Activated CD4-positive, CD25-positive, alpha-beta regulatory T cell treated with anti-CD3 and anti-CD28 coated beads, Interleukin-2, amount 50 U/mL, for 16 hours (primary cell): ENCODE data around the gene RIMS1.
"Not testable (repeated sequence)": the region's sequence is repeated elsewhere in the genome, so short reads cannot be mapped to it uniquely, and the experiment has no call there.

Experiments
- DNase-seq: peaks from one replicate; pipeline ENCODE4 v3.0.0-alpha.2; 2020; ENCODE audit warnings: low read depth, low spot score

The RIMS1 gene

GRCh38 chr6:72335203-72335602 is 448.9 kb downstream of the RIMS1 start:
- not testable (repeated sequence) for DNase-seq

GRCh38 chr6:72348926-72349325 is 462.6 kb downstream of the RIMS1 start:
- no peak for DNase-seq

- no peak for DNase-seq
Measured at GRCh38 chr6:72350296-72350881, 464.0 kb downstream of the RIMS1 start.

- no peak for DNase-seq
Measured at GRCh38 chr6:72363844-72364740, 477.7 kb downstream of the RIMS1 start.

- DNase-seq = no peak
Measured at GRCh38 chr6:72365773-72366172, 479.4 kb downstream of the RIMS1 start.

GRCh38 chr6:72367439-72367838 is 481.1 kb downstream of the RIMS1 start:
- DNase-seq = no peak

- DNase-seq = no peak
Measured at GRCh38 chr6:72371473-72371872, 485.1 kb downstream of the RIMS1 start.

- no peak for DNase-seq
Measured at GRCh38 chr6:72374172-72374571, 487.8 kb downstream of the RIMS1 start.

- DNase-seq = no peak
Measured at GRCh38 chr6:72374857-72375256, 488.5 kb downstream of the RIMS1 start.

GRCh38 chr6:72376736-72377135 is 490.4 kb downstream of the RIMS1 start:
- no peak for DNase-seq

- no peak for DNase-seq
Measured at GRCh38 chr6:72381076-72381475, 494.7 kb downstream of the RIMS1 start.

- no peak for DNase-seq
Measured at GRCh38 chr6:72382602-72383529, 496.5 kb downstream of the RIMS1 start.

GRCh38 chr6:72386324-72386723 is 500.0 kb downstream of the RIMS1 start:
- no peak for DNase-seq

- no peak for DNase-seq
Measured at GRCh38 chr6:72389698-72390097, 503.3 kb downstream of the RIMS1 start.

GRCh38 chr6:72390548-72390947 is 504.2 kb downstream of the RIMS1 start:
- DNase-seq = no peak

GRCh38 chr6:72401865-72402264 is 515.5 kb downstream of the RIMS1 start:
- no peak for DNase-seq

GRCh38 chr6:72403413-72403812 is 517.1 kb downstream of the RIMS1 start:
- DNase-seq = no peak

GRCh38 chr6:72406517-72406916 is 520.2 kb downstream of the RIMS1 start:
- no peak for DNase-seq

GRCh38 chr6:72410769-72411168 is 524.4 kb downstream of the RIMS1 start:
- no peak for DNase-seq

GRCh38 chr6:72411872-72412708 is 525.7 kb downstream of the RIMS1 start:
- peak; percentile 43 for DNase-seq

GRCh38 chr6:72412709-72413044 is 526.3 kb downstream of the RIMS1 start:
- DNase-seq = no peak
